ENCODE results near the gene KRT20.

KRT20 gene

DNA sequence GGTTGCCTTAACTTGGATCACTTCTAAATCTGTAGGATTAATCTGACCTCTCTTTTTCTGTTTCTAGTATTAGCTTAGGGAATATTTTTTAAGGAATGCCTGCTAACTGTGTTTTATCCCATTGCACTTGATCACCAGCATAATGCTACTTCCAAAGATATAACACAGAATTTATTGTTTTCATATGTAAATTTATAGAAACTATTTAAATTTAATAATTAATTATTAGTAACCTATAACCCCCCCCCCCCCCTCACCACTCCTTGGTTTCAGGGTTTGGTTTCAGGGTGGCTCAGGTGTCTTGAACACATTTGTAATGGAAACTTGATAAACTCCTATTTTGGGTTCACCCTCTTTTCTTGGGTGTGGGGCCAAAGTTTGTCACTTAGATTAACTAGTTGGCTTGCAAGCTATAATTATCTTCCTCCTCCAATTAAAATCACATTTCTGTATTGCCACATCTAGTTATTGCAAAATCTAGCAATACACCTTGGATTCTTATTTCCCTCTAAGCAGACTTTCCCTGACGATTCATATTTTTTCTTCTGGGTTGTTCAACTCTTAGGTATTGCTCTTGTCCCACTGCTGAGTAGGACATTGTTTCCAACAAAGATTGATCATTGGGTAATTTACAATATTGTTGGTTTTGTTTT lies 36.3 kb downstream of the KRT20 start:
- DNase-seq = no peak

DNA sequence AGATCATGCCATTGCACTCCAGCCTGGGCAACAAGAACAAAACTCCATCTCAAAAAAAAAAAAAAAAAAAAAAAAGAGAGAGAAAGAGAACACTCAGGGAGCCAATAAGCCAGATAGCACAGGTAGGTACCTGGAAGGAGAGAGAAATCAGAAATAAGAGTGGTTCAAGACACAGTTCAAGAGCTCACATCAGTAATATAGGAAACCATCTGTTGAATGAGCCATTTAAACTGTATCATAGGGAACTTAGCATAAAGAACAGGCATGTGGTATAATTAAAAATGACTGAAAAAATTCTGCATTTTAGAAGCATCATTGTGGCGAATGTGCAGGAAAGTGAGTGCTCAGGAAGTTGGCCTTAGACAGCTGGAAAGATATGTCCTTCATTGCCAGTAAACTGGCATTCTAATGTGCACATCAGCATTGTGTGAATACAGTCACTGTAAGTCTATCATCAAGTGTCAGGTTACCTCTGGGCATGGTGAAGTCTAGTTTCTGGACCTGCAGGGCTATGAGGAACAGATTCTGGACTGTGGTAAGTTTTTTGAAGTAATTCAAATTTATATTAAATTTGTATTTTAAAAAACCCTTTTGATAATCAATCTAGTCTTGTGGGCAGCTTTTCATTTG lies 38.4 kb downstream of the KRT20 start:
- no peak for DNase-seq

DNA sequence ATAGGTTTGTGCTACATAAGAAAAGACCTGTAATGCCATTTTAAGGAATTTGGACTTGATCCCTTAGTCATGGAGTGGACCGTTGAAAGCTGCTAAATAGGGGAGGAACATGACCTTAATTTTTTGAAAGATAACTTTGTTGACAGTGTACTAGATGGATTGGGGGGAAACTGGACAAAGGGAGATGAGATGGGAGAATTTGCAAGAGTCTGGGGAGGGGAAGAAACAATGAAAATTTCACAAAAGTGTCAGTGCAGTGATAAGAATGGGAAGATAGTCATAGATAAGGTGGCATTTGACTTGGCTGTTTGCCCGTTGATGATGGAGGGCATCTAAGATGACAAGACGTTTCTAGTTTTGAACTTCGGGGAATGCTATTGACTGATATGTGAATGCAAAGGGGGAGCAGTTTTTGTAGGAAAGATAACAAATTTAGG lies 40.4 kb downstream of the KRT20 start:
- no peak for DNase-seq

DNA sequence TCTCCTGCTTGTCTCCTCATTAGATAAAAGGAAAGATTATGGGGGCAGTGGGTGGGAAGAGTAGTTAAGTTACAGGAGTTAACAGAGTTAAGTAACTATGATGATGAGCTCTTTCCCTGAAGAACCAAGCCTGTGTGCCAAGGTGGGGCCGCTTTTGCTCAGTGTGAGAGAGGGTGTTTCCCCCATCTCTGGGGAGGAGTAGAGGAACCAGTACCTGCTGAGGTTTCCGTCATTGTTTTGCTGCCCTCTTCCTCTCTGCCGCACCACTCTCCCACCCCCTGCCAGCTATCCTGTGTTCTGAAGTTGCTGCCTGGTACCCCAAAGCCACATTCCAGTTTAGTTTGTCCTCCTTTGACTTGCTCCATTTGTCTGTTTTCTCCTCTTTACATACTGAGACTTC lies 41.8 kb downstream of the KRT20 start:
- DNase-seq = no peak

DNA sequence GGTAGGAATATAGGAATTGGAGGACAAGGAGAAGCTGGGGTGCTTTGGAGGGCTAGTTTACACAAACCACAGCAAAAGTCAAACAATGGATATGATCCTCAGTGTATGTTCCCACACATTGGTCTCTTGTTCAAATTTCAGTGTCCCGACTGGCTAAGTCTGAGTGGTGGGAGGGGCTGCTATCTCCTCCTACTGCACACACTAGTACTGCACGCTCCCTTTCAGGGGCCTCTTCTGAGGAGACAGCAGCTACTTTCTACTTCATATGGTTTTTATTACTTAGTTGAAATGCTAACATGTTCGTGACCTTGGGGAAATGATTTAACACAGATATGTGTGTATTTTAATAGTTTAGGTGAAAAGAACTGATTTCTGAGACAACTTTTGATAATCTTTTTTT lies 43.8 kb downstream of the KRT20 start:
- DNase-seq = no peak

DNA sequence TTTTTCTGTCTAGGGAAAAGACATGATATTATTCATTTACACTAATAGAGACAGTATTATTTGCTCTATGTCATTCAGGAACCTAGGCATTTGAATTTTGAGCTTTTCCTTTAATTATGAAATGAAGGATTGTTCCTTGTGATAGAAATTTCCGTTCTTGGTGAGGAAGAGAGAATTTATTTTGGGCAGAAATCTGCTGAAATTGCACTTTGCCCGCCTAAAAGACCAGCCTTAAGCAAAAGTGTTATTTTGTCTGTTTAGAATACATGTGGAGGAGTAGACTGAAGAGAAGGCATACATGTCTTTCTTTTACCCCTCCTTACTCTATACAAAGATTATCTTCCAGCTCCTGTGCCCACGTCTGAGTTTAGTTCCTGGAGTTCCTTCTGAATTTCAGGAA lies 45.8 kb downstream of the KRT20 start:
- DNase-seq = no peak

DNA sequence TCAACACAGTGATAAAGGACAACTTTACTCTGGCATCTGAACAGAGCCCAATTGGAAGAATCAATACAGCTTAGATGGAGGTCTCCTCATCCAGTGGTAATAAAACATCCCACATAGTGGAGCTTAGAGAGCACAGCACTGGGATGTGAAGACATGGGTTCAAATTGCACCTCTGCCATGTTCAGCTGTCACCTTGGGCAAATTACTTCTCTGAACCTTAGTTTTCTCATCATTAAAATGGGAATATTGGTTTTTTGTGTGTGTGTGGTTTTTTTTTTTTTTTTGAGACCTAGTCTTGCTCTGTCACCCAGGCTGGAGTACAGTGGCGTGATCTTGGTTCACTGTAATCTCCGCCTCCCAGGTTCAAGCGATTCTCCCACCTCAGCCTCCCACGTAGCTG lies 49.0 kb downstream of the KRT20 start:
- no peak for DNase-seq

DNA sequence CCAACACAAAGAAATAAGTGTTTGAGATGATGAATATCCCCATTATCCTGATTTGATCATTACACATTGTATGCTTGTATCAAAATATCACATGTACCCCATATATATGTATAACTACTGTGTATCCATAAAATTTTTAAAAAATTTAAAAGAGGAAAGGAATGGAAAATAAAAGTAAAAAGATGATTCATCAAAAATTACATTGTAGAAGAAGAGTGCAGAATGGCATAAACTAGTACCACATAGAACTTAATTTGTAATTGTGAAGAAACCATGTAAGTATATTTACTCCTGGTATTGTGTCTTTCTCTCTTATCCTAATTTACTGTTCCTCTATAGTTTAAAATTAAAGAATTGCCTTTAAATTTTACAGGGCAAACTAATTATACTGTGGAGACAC lies 51.2 kb downstream of the KRT20 start:
- DNase-seq = no peak

DNA sequence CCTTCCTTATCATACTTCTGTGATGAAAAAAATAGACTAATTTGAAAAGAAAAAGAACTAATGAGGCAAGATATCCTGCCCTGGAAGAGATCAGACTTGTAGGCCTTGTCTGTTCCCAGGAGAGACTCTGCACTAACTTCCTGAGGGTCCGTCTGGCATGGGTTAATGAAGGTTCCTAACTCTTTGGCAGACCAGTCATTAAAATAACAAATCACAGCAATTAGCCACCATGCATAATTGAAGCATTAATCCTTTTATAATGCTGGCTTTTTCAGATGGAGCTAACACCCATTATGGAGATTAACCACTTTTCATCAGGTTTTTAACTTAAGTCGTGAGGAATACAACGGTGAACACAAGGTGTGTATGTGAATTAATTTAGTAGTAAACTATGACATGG lies 52.2 kb downstream of the KRT20 start:
- DNase-seq = no peak

DNA sequence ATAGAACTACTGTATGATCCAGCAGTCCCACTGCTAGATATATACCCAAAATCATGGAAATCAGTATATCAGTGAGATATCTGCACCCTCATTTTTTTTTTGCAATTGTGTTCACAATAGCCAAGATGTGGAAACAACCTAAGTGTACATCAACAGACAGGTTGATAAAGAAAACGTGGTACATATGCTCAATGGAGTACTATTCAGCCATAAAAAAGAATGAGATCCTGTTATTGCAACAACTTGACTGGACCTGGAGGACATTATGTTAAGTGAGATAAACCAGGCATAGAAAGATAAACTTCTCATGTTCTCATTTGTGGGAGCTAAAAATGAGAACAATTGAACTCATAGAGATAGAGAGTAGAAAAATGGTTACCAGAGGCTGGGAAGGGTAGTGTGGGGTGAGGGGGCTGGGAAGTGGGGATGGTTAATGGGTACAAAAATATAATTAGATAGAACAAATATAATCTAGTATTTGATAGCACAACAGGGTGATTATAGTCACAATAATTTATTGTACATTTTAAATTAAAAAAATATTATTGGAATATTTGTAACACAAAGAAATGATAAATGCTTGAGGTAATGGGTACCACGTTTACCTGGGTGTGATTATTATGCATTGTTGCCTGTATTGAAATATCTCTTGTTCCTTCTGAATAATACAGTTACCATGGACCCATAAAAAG lies 54.8 kb downstream of the KRT20 start:
- DNase-seq = no peak

DNA sequence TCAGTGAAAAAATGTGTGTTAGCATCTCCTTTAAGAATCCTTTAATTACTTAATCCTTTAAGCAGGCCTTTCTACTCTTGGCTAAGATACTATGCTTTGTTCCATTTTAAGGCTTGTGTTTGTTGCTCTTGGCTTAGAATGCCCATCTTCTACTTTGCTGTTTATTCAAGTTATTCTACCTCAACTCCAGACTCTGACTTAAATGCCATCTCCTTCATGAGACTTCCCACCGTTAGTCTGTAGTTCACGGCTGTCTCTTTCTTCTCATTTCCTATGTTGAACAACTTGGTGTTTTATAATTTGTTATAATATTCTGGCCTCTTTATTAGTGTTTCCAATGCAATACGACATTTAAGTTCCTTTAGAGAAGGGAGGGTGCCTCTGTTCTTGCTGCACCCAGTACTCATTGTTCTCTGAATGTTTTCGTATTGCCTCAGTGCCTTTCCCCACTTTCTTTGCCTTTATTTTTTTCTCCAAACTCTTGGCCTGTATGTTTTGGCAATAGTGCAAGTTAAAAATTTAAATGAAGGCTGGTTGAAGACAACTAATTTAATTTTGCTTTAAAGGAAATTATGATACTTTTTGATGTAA lies 56.5 kb downstream of the KRT20 start:
- no peak for DNase-seq

DNA sequence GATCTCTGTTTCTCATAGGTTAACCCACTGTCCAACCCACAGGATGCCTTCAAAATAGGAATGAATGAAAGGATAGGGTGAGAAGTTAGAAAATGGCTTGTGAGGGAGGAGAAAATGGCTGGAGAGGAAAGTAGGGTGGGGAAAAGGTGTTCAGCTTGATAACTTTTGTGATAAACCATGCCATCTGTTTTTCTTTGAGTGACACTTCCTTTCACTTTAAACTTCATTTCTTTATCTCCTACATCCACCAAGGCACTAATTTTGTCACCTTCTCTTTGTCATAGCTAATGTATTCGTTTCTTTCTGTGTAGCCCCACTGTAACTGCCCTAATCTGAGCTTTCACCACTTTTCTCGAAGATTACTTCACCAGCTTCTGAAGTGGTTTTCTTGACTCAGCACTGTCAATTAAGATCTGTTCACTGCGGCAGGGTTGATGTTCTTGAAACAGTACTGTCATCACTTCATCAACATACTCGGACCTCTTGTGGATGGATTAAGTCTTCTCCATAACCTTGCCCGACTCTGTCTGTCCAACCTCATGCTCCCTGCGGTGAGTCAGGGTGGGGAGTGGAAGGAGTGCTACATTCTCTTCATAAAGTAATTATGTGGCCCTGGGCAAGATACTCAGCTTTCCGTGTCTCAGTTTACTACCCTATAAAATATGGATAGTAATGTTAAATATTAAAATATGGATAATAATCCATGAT lies 57.1 kb downstream of the KRT20 start:
- DNase-seq = no peak

Data from NCI-H1105 treated with DMSO at 0.1 percent for 48 hours (cell line).